ENCODE results near the gene KIF1A. TPM values are rescaled to one million over a fixed set of nuclear protein-coding genes. Genes with fewer than 3 reads are reported as not detected.

The KIF1A gene
- total RNA-seq, 1 donor from 2014 or later = 0.65 TPM

GRCh38 chr2:240670950-240671349 lies 149.1 kb downstream of the KIF1A start:
- intact Hi-C loops (cut with DNase I) = no loop called here
- DNase-seq = no peak
- ATAC-seq (ENCODE audit: poor library complexity) = no peak

GRCh38 chr2:240670402-240670801 lies 149.6 kb downstream of the KIF1A start:
- intact Hi-C loops (cut with DNase I) = no loop called here
- DNase-seq = no peak
- ATAC-seq (ENCODE audit: poor library complexity) = no peak

GRCh38 chr2:240664622-240665021 lies 155.4 kb downstream of the KIF1A start:
- intact Hi-C loops (cut with DNase I) = no loop called here
- ATAC-seq (ENCODE audit: poor library complexity) = no peak
- DNase-seq = no peak

Other genes starting within 250 kb of the KIF1A start
- 49.7 TPM for gene CAPN10, start 233.5 kb downstream of the KIF1A start, total RNA-seq
- gene GPR35, start 194.7 kb downstream of the KIF1A start, total RNA-seq = 2.0 TPM
- gene AQP12B, start 137.3 kb downstream of the KIF1A start, total RNA-seq = not detected
- gene AQP12A, start 128.4 kb downstream of the KIF1A start, total RNA-seq = not detected
- gene AGXT, start 48.6 kb upstream of the KIF1A start, total RNA-seq = not detected
- gene MAB21L4, start 75.9 kb upstream of the KIF1A start, total RNA-seq = not detected
- not detected for gene CROCC2, start 86.1 kb upstream of the KIF1A start, total RNA-seq
- gene SNED1, start 178.4 kb upstream of the KIF1A start, total RNA-seq = 8.0 TPM